ENCODE measurements around the gene PRH1.

DNA sequence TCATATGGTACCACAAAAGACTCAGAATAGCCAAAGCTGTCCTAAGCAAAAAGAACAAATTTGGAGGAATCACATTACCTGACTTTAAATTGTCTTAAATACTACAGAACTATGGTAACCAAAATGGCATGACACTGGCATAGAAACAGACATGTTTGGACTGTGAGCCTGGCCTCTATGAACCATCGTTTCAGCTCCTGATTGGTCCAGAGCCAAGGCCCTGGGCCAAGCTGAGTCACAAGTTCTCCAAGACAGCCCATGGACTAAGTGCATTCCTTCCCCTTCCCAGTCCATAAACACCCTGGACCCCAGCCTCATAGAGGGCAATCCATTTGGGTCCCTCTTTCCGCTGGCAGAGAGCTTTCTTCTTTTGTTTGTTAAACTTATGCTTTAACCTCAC lies 22.7 kb downstream of the PRH1 start:
- TF ChIP-seq, protein P1, sequence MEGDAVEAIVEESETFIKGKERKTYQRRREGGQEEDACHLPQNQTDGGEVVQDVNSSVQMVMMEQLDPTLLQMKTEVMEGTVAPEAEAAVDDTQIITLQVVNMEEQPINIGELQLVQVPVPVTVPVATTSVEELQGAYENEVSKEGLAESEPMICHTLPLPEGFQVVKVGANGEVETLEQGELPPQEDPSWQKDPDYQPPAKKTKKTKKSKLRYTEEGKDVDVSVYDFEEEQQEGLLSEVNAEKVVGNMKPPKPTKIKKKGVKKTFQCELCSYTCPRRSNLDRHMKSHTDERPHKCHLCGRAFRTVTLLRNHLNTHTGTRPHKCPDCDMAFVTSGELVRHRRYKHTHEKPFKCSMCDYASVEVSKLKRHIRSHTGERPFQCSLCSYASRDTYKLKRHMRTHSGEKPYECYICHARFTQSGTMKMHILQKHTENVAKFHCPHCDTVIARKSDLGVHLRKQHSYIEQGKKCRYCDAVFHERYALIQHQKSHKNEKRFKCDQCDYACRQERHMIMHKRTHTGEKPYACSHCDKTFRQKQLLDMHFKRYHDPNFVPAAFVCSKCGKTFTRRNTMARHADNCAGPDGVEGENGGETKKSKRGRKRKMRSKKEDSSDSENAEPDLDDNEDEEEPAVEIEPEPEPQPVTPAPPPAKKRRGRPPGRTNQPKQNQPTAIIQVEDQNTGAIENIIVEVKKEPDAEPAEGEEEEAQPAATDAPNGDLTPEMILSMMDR (optimal IDR thresholded peaks at IDR 0.05 in 1 of 3, IDR thresholded peaks at IDR 0.05 in 1 of 3, conservative IDR thresholded peaks at IDR 0.05 in 1 of 3; ENCODE audit: extremely low read depth in 1 of 3, insufficient read depth in 2 of 3, low read length in 3 of 3), result no peak
- no peak for TF ChIP-seq EZH2 (IDR thresholded peaks at IDR 0.05; ENCODE audit: low read length)
